Neural cell (in vitro differentiated cells): ENCODE data around the gene GSC. TPM values are rescaled to one million over a fixed set of nuclear protein-coding genes. Genes with fewer than 3 reads are reported as not detected.
A peak's percentile ranks its signal among the peaks of the same experiment; 100 is the strongest.

ENCODE experiments used
- H2AFZ ChIP-seq: fragments of 200-600, 300-800 bp; sonication (generic), shearing (Covaris generic); 2 replicates; pipeline ENCODE4 v1.6.0; 2014; ENCODE audit warnings: low read depth, mild to moderate bottlenecking, antibody characterized with exemption, low read length, moderate library complexity
- H3F3A ChIP-seq: fragments of 200-600 bp; shearing (Covaris generic); 2 replicates; pipeline ENCODE4 v1.6.1; 2016; ENCODE audit warnings: mild to moderate bottlenecking, moderate library complexity, mixed read lengths, antibody characterized with exemption, low read length; ENCODE audit not compliant: insufficient read depth, poor library complexity, severe bottlenecking
- H3K27ac ChIP-seq: fragments of 200-600, 300-800 bp; sonication (generic), shearing (Covaris generic); 2 replicates; pipeline ENCODE4 v1.5.1; 2014; ENCODE audit warnings: mild to moderate bottlenecking, low read length, moderate library complexity
- H3K27me3 ChIP-seq: fragments of 300-800, 200-600 bp; sonication (generic), shearing (Covaris generic); 2 replicates; pipeline ENCODE4 v1.6.0; 2014; ENCODE audit warnings: mild to moderate bottlenecking, low read depth, low read length, moderate library complexity; ENCODE audit not compliant: insufficient read depth
- H3K36me3 ChIP-seq: fragments of 300-800, 200-600 bp; sonication (generic), shearing (Covaris generic); 2 replicates; pipeline ENCODE4 v1.5.1; 2014; ENCODE audit warnings: mild to moderate bottlenecking, antibody characterized with exemption, low read length, moderate library complexity; ENCODE audit not compliant: insufficient read depth
- H3K4me2 ChIP-seq: fragments of 300-800, 200-600 bp; sonication (generic), shearing (Covaris generic); 2 replicates; pipeline ENCODE4 v1.6.0; 2014; ENCODE audit warnings: mild to moderate bottlenecking, low read length
- H3K4me3 ChIP-seq: fragments of 300-800, 200-600 bp; sonication (generic), shearing (Covaris generic); 2 replicates; pipeline ENCODE4 v1.5.1; 2014; ENCODE audit warnings: mild to moderate bottlenecking, low read length, moderate library complexity
- H3K79me2 ChIP-seq: fragments of 200-600 bp; shearing (Covaris generic); replicated peaks from 2 replicates; pipeline ENCODE4 v1.6.0; 2014; ENCODE audit warnings: mild to moderate bottlenecking, low read length, moderate library complexity; ENCODE audit not compliant: insufficient read depth
- H3K9ac ChIP-seq: fragments of 300-800, 200-600 bp; sonication (generic), shearing (Covaris generic); 2 replicates; pipeline ENCODE4 v1.6.1; 2016; ENCODE audit warnings: mild to moderate bottlenecking, low read length, mixed read lengths
- H3K9me2 ChIP-seq: fragments of 200-600 bp; shearing (Covaris generic); 2 replicates; pipeline ENCODE4 v1.6.1; 2016; ENCODE audit warnings: mild to moderate bottlenecking, low read length, mixed read lengths; ENCODE audit not compliant: insufficient read depth
- H3K9me3 ChIP-seq: fragments of 200-600, 300-800 bp; sonication (generic), shearing (Covaris generic); 2 replicates; pipeline ENCODE4 v1.6.1; 2016; ENCODE audit warnings: mild to moderate bottlenecking, mixed run types, low read length, moderate library complexity, mixed read lengths
- H4K20me1 ChIP-seq: fragments of 200-600 bp; shearing (Covaris generic); 2 replicates; pipeline ENCODE4 v1.6.1; 2016; ENCODE audit warnings: mild to moderate bottlenecking, mixed run types; ENCODE audit not compliant: insufficient read depth
- EP300 ChIP-seq: fragments of 450-650 bp; conservative IDR thresholded peaks from 2 replicates; pipeline ENCODE4 v1.6.1; 2014; ENCODE audit warnings: antibody characterized with exemption, mild to moderate bottlenecking, moderate library complexity; ENCODE audit not compliant: poor library complexity, severe bottlenecking
- EZH2 ChIP-seq: fragments of 200-600, 300-800 bp; shearing (Covaris generic), sonication (generic); IDR thresholded peaks from 2 replicates; pipeline ENCODE4 v1.6.1; 2014; ENCODE audit warnings: antibody characterized with exemption, low read length, borderline replicate concordance, mild to moderate bottlenecking; ENCODE audit not compliant: insufficient read depth, poor library complexity, severe bottlenecking
- MXI1 ChIP-seq: fragments of 450-650 bp; conservative IDR thresholded peaks from 2 replicates; pipeline ENCODE4 v1.6.1; 2014; ENCODE audit warnings: antibody characterized with exemption, mild to moderate bottlenecking; ENCODE audit not compliant: poor library complexity, severe bottlenecking
- POLR2AphosphoS5 ChIP-seq: IDR thresholded peaks from 2 replicates; pipeline ENCODE4 v1.6.1; 2012
- RAD21 ChIP-seq: fragments of 450-650 bp; conservative IDR thresholded peaks from 2 replicates; pipeline ENCODE4 v1.6.1; 2014; ENCODE audit warnings: antibody characterized with exemption, mild to moderate bottlenecking, moderate library complexity
- SMC3 ChIP-seq: fragments of 450-650 bp; conservative IDR thresholded peaks from 2 replicates; pipeline ENCODE4 v1.6.1; 2014; ENCODE audit warnings: antibody characterized with exemption, mild to moderate bottlenecking, moderate library complexity; ENCODE audit not compliant: poor library complexity
- TAF1 ChIP-seq: IDR thresholded peaks from 2 replicates; pipeline ENCODE4 v1.6.1; 2012; ENCODE audit warnings: low read depth
- polyA minus RNA-seq: library from RNA; depleted of rRNA, polyadenylated mRNA; stranded (reverse); fragments of >200 nt; gene quantifications from 2 replicates; pipeline ENCODE4 v1.2.3, GENCODE V29; 2014
- polyA plus RNA-seq: library from polyadenylated mRNA; depleted of rRNA; stranded (reverse); fragments of >200 nt; gene quantifications from 2 replicates; pipeline ENCODE4 v1.2.3, GENCODE V29; 2014
- TF ChIP-seq, protein P1 (sequence below): IDR thresholded peaks from 2 replicates; pipeline ENCODE4 v1.6.1; 2012; ENCODE audit warnings: borderline replicate concordance
- TF ChIP-seq, protein P2 (sequence below): fragments of 450-650 bp; IDR thresholded peaks from 2 replicates; pipeline ENCODE4 v1.5.1; 2014; ENCODE audit warnings: antibody characterized with exemption, mild to moderate bottlenecking, moderate library complexity; ENCODE audit not compliant: poor library complexity, severe bottlenecking

GSC gene
- polyA plus RNA-seq (0.45 TPM in 1 of 2 replicates, not detected in the other), polyA minus RNA-seq (not detected in 2 replicates)

DNA sequence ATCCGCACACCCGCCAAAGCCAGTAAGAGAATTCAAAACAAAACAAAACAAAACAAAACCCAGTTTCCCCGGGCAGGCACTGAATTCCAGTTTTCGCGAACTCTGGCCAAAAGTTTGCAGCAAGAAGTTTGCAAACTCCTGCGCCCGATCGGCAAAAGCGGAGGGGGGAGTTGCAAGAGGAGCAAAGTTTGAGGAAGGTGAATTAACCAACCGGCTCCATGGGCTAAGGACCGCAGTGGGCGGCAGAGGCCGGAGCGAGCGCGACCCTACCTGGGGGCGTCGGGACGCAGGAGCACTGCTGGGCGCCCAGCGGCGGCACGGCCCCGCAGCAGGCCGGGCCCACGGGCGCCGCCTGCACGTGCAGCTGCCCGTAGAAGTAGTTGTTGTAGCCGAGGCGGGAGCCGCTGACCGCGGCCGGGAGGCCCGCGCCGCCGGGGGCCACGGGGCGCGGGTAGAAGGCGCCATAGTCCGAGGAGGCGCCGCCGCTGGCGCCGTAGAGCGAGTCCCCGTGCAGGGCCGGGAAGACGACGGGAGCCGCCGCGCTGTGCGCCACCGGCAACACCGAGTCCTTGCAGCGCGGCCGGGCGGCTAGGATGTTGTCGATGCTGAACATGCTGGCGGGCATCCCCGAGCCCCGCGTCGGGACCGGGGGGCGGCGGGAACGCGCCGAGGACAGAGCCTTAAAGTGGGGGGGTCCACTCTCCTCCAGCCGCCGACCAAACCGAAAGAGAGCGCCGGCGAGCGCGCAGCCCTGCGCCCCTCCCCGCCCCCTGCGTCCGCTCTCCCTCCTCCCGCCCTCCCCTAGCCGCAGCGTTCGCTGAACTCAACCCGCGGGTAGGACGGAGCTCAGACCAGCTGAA, at the start of gene GSC:
TSS of gene GSC (minus strand) at position 723 of the 860 bp plus-strand sequence. CDS start at position 625, 98 bp downstream.
- no peaks in the 10 kb centered on the region for H4K20me1 ChIP-seq
- no peak within 1 kb of the TSS for H2AFZ ChIP-seq
- H3K9ac ChIP-seq = no peak within 1 kb of the TSS

DNA sequence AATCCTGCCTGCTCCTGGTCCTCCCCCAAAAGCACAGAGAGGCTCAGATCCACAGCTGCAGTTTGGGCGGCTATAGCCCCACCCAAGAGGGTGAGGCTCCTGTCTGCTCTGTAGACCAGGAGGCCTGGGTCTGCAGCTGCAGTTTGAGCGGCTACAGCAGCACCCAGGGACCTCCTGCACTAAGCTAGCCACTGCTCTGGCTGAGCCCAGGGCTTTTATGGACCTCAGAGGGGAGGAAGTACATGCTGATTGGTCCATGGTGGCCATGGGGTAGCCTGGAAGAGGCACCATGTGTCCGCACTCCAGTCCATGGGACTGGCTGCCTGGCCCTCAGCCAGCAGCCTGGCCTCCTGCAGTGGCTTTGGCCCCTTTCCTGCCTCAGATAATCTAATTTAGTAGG, 49.6 kb upstream of the GSC start:
- Histone ChIP-seq H3K27me3 (no peaks in the 10 kb centered on the region), H4K20me1 (no peaks in the 10 kb centered on the region), H3K36me3 (no peaks in the 10 kb centered on the region), H3K9me3 (no peaks in the 10 kb centered on the region), H3F3A (no peaks in the 10 kb centered on the region), H2AFZ (no peak overlapping the region), H3K9ac (no peak overlapping the region), H3K4me3 (no peak overlapping the region), H3K9me2 (no peaks in the 10 kb centered on the region), H3K27ac (no peak overlapping the region), H3K79me2 (no peaks in the 10 kb centered on the region), H3K4me2 (no peak overlapping the region)
- TF ChIP-seq POLR2AphosphoS5 (no peak), SMC3 (no peak)

More for the DNA sequence above, at the start of gene GSC:
- Histone ChIP-seq H3K4me3 (peak within 1 kb of the TSS; percentile 64), H3K9me2 (no peaks in the 10 kb centered on the region), H3K9me3 (no peaks in the 10 kb centered on the region), H3K27ac (no peak within 1 kb of the TSS), H3K36me3 (no peaks in the 10 kb centered on the region), H3K4me2 (peak within 1 kb of the TSS; percentile 39), H3K79me2 (no peaks in the 10 kb centered on the region), H3K27me3 (peaks cover 100% of the 10 kb centered on the region), H3F3A (no peaks in the 10 kb centered on the region)
- TF ChIP-seq, protein P1, sequence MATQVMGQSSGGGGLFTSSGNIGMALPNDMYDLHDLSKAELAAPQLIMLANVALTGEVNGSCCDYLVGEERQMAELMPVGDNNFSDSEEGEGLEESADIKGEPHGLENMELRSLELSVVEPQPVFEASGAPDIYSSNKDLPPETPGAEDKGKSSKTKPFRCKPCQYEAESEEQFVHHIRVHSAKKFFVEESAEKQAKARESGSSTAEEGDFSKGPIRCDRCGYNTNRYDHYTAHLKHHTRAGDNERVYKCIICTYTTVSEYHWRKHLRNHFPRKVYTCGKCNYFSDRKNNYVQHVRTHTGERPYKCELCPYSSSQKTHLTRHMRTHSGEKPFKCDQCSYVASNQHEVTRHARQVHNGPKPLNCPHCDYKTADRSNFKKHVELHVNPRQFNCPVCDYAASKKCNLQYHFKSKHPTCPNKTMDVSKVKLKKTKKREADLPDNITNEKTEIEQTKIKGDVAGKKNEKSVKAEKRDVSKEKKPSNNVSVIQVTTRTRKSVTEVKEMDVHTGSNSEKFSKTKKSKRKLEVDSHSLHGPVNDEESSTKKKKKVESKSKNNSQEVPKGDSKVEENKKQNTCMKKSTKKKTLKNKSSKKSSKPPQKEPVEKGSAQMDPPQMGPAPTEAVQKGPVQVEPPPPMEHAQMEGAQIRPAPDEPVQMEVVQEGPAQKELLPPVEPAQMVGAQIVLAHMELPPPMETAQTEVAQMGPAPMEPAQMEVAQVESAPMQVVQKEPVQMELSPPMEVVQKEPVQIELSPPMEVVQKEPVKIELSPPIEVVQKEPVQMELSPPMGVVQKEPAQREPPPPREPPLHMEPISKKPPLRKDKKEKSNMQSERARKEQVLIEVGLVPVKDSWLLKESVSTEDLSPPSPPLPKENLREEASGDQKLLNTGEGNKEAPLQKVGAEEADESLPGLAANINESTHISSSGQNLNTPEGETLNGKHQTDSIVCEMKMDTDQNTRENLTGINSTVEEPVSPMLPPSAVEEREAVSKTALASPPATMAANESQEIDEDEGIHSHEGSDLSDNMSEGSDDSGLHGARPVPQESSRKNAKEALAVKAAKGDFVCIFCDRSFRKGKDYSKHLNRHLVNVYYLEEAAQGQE = no peak
- peak; percentile 92 for TF ChIP-seq EZH2

DNA sequence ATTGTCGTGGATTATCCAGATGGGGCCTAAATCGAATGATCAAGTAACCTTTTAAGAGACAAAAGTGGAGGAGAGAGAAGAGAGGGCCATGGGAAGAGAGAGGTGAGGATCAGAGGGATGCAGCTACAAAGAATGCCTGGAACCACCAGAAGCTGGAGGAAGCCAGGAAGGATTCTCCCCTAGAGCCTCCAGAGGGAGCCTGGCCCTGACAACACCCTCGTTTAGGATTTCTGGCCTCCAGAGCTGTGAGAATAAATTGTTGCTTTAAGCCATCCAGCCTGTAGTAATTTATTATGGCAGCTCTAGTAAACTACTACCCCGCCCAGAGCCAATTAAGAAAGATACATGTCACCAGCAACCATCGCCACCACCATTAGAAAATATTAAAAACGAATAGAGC, 46.2 kb upstream of the GSC start:
- Histone ChIP-seq H2AFZ (no peak overlapping the region), H3F3A (no peaks in the 10 kb centered on the region), H3K9me3 (no peaks in the 10 kb centered on the region), H4K20me1 (no peaks in the 10 kb centered on the region), H3K9ac (no peak overlapping the region), H3K79me2 (no peaks in the 10 kb centered on the region), H3K9me2 (no peaks in the 10 kb centered on the region), H3K27ac (no peak overlapping the region), H3K36me3 (no peaks in the 10 kb centered on the region), H3K27me3 (no peaks in the 10 kb centered on the region), H3K4me3 (no peak overlapping the region), H3K4me2 (no peak overlapping the region)
- TF ChIP-seq RAD21 (no peak), MXI1 (no peak), EP300 (no peak), EZH2 (no peak), POLR2AphosphoS5 (no peak), TAF1 (no peak), SMC3 (no peak)
- TF ChIP-seq, protein P1 = no peak
- TF ChIP-seq, protein P2, sequence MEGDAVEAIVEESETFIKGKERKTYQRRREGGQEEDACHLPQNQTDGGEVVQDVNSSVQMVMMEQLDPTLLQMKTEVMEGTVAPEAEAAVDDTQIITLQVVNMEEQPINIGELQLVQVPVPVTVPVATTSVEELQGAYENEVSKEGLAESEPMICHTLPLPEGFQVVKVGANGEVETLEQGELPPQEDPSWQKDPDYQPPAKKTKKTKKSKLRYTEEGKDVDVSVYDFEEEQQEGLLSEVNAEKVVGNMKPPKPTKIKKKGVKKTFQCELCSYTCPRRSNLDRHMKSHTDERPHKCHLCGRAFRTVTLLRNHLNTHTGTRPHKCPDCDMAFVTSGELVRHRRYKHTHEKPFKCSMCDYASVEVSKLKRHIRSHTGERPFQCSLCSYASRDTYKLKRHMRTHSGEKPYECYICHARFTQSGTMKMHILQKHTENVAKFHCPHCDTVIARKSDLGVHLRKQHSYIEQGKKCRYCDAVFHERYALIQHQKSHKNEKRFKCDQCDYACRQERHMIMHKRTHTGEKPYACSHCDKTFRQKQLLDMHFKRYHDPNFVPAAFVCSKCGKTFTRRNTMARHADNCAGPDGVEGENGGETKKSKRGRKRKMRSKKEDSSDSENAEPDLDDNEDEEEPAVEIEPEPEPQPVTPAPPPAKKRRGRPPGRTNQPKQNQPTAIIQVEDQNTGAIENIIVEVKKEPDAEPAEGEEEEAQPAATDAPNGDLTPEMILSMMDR = no peak
